Frontal cortex (tissue), 4 donors: Measurements from ENCODE around the gene IDI2. TPM values are rescaled to one million over a fixed set of nuclear protein-coding genes. Genes with fewer than 3 reads are reported as not detected.
"Not testable (repeated sequence)": the region's sequence is repeated elsewhere in the genome, so short reads cannot be mapped to it uniquely, and the experiment has no call there.

ENCODE experiments used
- DNase-seq, 2 donors: peaks; one replicate each; pipeline ENCODE4 v3.0.0; 2012; ENCODE audit warnings: low spot score in 2 of 2
- FAIRE-seq: peaks from 2 replicates; lab custom pipeline; 2012; peaks lifted over from hg19 to GRCh38; lab: Jason Lieb, UNC
- total RNA-seq: library from RNA; depleted of rRNA; stranded (reverse); fragments of >200 nt; gene quantifications from one replicate; pipeline ENCODE4 v1.2.3, GENCODE V29; 2014
- donor health status: control.
- donor health status: control.
- donor health status: control.

IDI2 gene
- total RNA-seq: not detected

DNA sequence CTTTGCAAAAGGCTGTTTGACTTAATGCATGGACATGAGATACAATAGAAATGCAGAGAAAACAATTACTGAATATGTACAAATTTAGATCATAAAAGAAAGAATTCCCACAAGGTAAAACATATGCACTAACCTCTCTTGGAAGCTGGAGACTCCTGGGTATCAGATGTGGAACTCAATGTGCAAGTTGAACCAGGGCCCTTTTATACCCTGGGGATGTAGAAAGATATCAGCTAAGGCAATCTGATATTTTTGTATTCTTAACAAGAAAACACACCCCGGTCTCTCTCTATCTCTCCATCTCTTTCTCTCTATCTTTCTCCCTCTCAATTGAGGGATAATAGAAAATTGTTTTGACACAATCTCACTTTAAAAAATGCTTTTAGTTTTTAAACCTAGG, at the start of gene IDI2:
Gene IDI2, minus strand, starts transcription at position 177 of the 400 bp plus-strand sequence. CDS start 1,136 bp downstream, outside the sequence.
- no peak for FAIRE-seq
- no peak for DNase-seq

DNA sequence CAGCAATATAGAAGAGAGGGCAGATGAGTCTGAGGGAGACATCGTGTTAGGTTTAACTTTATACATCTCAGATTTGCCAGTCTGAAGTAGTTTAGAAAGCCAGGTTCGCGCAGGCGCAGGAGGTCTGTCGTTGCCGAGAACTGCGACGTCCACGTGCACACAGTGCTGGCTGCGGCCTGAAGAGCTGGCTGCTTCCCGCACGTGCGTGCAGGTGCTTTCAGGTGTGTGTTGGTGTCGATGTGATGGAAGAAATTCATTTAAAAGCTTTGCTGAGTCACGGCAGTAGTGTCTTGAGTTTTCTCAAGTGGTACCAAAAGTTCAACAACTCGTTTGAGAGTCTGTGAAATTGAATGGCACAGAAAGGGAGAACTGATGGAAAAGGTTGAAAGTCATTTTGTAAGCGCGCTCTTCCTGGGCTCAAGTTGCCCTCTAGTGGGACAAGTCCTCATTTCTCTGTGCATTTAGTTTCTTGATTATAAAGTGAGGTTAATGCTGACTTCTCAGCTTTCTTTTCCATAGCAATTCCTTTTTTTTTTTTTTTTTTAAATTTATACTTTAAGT, 49.2 kb upstream of the IDI2 start:
- DNase-seq (no peak), FAIRE-seq (no peak)

DNA sequence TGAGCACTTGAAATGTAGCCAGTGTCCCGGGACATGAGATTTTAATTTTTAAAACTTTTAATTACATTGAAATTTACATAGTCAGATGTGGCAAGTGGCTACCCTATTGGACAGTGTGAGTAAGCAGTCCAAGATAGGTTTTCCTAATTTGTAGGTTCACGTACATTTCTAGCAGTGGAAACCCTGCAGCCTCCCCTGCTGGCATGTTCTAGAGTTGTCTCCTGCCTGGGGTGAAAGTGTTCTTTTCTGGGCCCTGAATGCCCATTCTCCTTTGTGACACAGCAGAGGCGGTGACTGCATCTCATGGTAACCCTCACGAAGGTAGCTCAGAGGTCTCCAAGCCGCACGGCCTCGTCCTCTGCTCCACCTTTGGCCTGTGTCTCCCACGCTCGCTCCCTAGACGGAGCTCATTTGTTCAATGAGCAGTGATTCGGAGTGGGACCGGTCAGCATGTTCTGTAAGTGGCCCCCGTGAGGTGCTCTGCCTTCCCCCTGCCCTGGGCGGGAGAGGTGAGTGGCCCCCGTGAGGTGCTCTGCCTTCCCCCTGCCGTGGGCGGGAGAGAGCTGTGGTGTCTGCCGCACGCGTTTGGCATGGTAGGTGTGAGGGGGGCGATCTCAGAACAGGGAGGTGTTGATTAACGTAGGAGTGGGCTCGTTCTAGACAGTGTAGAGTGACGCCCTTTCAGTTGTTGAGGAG, 48.5 kb upstream of the IDI2 start:
- DNase-seq (no peak), FAIRE-seq (no peak)

DNA sequence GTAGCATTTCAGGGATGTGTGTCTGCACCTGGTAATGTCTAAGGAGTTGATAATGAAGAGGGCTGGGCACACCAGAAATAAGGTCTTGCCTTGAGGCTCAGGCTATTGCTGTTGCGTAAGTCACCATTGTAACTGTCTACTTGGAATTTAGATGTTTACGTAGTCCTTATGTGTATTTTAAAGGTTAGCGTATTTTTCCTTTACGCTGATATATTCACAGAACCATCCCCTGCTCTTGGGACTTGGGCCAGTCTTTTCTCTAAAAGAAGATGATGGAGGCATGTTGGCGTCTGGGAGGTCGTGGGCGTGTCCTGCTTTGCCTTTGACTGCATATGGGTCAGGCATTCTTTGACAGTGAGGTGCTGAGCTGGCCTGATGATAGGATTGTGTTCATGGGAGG, 45.3 kb upstream of the IDI2 start:
- no peak for DNase-seq
- no peak for FAIRE-seq

DNA sequence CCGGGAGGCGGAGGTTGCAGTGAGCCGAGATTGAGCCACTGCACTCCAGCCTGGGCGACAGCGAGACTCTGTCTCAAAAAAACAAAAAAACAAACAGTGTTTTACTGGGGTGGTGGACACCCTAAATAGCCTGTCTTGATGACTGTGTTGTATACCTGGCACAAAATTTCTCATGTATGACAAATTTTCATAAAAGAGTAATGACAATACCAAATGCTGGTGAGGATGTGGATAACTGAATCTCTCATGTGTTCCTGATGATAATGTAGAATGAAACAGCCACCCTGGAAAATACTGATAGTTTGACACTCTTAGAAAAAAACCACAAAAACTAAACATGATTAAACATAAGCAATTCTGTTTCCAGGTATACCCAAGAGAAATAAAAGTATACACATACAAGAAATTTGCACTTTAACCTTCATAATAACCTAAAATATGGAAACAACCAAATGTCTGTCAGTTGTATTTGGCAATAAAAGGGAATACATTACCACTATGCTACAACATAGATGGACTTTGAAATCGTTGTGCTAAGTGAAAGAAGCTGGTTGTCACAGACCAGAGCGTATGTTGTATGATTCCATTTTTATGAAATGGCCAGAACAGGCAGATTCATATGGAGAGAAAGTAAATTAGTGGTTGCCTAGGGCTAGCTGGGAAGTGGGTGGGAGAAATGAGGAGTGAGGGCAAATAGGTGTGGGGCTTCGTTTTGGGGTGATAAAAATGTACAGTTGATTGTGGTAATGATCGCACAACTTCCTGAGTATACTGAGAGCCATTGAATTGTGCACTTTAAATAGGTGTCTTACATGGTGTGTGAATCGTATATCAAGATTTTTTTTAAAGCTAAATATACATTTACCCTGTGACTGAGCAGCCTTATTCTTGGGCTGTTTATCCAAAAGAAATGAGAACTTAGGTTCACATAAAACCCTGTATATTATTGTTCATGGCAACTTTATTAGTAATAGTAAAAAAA, 43.0 kb upstream of the IDI2 start:
- FAIRE-seq: no peak

DNA sequence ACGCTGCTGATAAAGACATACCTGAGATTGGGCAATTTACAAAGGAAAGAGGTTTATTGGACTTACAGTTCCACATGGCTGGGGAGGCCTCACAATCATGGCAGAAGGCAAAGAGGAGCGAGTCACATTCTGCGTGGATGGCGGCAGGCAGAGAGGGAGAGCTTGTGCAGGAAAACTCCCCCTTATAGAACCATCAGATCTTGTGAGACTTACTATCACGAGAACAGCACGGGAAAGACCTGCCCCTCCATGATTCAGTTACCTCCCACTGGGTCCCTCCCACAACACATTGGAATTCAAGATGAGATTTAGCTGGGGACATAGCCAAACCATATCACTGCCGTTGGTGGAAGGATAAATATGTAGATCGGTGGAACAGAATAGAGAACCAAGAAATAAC, 41.1 kb upstream of the IDI2 start:
- FAIRE-seq: not testable (repeated sequence)

More for the DNA sequence above, 43.0 kb upstream of the IDI2 start:
- no peak for DNase-seq

DNA sequence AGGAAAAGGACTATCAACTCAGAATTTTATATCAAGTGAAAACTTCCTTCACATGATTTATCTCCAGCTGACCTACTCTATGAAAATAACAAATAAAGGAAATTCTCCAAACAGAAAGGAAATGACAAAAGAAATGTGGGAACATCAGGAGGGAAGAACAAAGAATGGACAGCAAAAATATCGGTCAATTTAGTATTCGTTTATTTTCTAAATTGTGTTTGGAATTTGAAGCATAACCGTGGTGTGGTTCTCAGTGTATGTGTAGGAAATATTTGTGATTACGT, 39.2 kb upstream of the IDI2 start:
- no peak for FAIRE-seq
- DNase-seq: no peak

More for the DNA sequence above, 41.1 kb upstream of the IDI2 start:
- DNase-seq: not testable (repeated sequence)

DNA sequence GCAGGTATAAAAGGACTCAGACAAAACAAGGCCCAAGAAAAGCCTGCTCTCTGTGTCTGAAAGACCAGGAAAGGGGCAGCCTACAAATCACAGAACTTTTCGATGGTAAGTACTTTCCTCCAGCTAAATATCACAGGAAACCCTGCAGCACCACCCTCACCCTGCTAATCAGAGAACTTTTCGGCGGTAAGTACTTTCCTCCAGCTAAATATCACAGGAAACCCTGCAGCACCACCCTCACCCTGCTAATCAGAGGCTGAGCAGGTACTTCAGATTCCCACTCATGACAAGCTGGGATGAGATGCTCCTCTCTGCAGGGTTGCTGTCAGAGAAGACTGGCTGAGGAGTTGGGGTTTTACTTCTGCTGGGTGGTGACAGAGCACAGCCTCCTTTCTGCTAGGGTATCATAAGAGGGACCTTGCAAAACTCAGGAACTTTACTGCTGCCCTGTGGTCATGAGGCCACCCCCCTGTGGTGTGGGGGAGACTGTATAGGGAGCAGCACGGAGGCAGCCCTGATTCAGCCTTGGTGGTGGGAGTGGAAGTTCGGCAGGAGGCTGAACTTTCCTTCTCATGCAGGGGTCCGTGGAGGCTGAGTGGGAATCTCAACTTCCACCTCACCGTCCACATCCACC, 37.7 kb upstream of the IDI2 start:
- DNase-seq: no peak
- no peak for FAIRE-seq

DNA sequence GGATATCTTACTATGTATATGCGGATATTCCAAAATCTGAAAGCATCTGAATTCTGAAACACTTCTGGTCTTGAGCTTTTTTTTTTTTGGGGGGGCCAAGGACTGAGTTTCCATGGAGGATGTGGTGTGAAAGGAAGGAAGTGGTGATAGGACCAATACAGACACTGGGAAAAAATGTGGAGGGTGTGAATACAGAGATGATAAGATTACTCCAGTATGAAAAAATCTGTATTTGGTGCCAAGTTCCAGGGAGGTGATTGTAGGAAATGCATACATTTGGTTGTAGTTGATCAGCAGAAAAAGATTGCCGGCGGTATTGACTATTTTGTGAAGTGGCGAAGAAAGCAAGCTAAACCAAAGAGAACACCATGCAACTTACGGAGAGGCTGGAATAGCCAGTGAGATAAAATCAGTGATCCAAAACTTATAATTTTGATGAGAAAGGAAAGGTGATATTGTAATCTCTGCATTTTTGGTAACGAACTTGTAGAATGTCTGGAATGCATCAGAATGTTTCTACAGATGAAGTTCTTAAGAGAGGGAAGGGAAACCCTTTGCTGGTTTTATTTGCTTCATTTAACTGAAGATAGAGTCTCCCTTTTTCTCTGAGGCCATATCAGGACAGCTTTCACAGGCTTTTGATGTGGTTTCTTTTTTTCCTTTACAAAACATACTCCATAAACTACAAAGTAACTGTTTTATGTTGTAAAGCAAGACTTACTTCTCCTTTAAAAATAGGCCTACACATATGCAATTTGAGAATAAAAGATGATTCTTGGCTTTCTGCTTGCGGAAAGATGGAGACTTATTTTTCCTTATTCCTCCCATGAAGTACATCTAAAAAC, 36.5 kb upstream of the IDI2 start:
- DNase-seq (no peak), FAIRE-seq (no peak)

DNA sequence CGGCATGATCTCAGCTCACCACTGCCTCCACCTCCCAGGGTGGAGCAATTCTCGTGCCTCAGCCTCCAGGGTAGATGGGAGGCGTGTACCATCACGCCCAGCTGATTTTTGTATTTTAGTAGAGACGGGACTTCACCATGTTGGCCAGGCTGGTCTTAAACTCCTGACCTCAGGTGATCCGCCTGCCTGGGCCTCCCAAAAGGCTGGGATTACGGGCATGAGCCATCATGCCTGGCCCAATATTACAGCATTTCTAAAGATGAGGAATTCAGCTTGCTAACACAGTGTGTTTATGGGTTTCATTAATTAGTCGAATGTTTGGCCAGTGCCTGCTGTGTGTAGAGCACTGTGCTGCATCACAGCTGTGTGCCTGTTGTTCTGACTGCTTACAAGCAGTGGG, 34.2 kb upstream of the IDI2 start:
- no peak for FAIRE-seq

DNA sequence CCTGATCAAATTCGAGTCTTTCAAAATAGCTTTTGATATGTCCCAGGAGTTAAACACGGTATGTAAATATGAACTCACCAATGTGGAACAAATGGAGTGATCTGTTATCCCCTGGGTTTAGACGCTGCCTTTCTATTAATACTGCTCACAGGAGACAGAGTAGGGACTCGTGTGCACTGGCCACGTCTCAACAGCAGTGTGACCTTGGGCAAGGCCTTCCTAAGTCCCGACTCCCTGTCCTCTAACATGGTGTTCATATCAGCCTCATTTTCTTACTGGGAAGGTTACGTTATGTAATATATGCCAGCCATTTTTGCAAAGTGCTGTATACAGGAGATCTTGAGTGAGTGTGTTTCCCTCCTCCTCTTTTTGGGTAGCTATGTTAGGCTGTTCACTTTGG, 32.4 kb upstream of the IDI2 start:
- DNase-seq (no peak), FAIRE-seq (no peak)

More for the DNA sequence above, 34.2 kb upstream of the IDI2 start:
- no peak for DNase-seq

DNA sequence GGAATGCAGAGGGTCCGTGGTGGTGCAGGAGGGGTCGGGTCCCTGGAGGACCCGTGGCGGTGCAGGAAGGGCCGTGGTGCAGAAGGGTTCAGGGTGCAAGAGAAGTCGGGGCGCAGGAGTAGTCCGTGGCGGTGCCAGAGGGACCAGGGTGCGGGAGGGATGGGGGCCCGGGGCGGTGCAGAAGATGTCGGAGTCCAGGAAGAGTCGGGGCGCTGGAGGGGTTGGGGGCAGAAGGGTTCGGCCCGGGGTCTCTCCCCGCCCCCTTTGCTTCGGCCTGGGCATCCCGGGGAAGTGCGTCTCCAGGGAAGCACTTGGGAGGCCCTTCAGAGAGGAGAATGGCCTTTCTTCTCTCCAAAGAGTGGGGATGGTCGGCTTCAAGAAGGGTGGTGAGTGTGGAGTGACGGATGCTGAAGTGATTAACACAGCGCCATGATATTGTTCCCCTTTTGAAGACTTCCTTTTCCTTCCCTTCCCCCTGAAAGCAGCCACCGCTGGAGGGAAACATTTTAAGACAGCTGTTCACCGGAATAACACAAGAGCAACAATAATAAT, 31.5 kb upstream of the IDI2 start:
- DNase-seq (no peak), FAIRE-seq (no peak)

DNA sequence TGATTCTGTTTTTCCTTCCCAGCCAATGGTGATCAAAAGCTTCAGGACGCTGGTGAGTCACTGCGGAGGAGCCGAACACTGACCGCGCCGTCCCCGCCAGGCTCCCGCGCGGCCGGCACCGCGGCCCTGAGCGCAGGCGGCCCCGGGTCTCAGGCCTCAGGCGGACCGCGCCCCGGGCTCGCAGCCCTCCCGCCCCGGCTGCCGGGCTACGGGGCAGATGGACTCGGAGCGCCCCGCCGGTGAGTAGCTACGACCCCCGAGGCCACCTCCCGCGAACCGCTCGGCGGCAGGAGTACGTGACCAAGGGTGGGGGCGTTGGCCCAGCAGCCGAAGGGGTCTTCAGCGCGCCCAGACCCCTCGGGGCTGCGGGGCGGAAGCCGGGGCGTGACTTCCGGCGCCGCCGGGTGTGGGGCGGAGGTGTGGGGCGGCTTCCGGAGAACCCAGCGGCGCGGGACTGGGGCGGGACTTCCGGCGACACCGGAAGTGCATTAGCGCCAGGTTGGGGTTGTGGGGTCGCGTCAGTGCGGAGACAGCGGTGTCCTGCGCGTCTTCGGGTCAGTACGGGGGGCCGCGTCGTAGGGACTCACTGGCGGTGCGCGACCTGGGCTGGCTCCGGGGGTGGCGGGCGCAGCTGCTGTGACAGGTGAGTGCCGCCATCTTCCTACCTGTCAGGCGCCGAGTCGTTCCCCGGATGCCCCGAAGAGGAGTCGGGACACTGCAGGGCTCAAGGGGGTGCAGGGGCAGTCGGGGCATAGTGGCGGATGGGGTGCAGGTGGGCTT, 30.9 kb upstream of the IDI2 start, which contains the start of gene WDR37:
Gene WDR37, plus strand, starts transcription at position 60 of the 780 bp plus-strand sequence. CDS start 15,771 bp downstream, outside the sequence.
- FAIRE-seq (no peak), DNase-seq (peak; percentile 95 to 98)

DNA sequence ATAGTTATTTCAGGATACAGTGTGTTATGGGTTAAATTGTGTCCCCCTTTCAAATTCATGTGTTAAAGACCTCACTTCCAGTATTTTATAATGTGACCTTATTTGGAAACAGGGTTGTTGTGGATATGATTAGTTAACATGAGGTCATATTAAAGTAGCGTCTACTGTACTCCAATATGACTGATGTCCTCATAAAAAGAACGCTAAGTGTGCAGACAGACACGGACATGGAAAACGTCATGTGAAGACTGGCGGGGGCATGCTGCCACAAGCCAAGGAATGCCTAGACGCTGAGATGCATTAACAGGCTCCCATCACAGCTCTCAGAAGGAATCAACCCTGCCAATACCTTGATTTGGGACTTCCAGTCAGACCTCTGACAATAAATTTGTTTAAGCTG, 29.0 kb upstream of the IDI2 start:
- FAIRE-seq: no peak

DNA sequence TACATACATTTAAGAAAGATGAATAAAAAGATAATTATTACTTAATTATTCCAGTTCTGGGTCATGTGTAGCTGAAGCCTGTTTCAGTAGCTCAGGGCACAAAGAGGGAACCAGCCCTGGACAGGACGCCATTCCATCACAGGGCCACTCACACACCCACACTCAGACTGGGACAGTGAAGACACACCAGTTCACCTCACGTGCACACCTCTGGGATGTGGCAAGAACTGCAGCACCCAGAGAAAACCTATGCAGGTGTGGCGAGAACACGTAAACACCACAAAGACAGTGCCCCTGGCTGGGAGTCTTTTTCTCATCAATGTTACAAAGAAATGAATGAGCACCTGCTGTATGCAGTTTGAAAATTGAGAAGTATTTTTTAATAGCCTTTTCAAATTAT, 24.9 kb upstream of the IDI2 start:
- FAIRE-seq (no peak), DNase-seq (no peak)

More for the DNA sequence above, 29.0 kb upstream of the IDI2 start:
- no peak for DNase-seq

DNA sequence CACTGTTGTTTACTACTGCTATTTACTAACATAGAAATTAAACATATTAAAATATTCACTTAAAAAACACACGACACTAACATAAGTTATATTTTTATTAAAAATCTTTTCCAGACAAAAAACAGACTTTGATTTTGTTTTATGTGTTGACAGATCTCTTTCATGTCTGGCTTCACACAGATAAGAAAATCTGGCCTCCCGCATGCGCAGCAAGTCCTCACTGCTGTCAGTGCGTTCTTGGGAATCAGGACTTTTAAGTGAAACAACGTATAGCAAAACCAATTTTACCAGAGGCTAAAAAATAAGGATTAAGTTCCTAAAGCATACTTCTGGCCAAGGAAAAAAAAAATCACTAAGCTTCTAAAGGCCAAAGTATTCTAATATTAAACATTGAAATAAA, 24.5 kb upstream of the IDI2 start:
- no peak for DNase-seq
- no peak for FAIRE-seq

DNA sequence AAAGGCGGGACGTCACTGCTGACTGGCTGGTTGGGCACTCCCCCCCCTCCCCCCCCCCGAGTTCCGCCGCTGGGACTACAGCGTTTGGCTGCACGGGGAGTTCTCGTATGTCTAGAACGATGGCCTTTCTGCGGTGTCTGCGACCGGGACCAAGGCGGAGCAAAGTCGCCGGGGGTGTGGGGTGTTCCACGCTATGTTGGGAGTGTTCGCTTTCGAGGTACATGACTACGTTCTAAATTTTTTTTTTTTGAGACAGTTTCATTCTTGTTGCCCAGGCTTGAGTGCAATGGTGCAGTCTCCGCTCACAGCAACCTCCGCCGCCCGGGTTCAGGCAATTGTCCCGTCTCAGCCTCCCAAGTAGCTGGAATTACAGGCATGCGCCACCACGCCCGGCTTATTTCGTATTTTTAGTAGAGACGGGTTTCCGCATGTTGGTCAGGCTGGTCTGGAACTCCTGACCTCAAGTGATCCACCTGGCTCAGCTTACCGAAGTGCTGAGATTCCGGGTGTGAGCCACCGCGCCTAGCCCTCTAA, 23.8 kb upstream of the IDI2 start:
- FAIRE-seq: no peak
- no peak for DNase-seq
